M059J (cell line): ENCODE results near the gene CC2D2B. TPM values are rescaled to one million over a fixed set of nuclear protein-coding genes. Genes with fewer than 3 reads are reported as not detected.
A peak's percentile ranks its signal among the peaks of the same experiment; 100 is the strongest.
"Not testable (repeated sequence)": the region's sequence is repeated elsewhere in the genome, so short reads cannot be mapped to it uniquely, and the experiment has no call there.

Experiments used
- DNase-seq: peaks from one replicate; pipeline ENCODE4 v3.0.0-alpha.2; 2012; ENCODE audit warnings: low read depth
- total RNA-seq: library from RNA; depleted of rRNA; stranded (reverse); fragments of >200 nt; shearing (Covaris generic); gene quantifications from 2 replicates; pipeline ENCODE4 v1.2.3, GENCODE V29; 2014

The CC2D2B gene
- total RNA-seq, 1 experiment from 2014 or later = not detected

DNA sequence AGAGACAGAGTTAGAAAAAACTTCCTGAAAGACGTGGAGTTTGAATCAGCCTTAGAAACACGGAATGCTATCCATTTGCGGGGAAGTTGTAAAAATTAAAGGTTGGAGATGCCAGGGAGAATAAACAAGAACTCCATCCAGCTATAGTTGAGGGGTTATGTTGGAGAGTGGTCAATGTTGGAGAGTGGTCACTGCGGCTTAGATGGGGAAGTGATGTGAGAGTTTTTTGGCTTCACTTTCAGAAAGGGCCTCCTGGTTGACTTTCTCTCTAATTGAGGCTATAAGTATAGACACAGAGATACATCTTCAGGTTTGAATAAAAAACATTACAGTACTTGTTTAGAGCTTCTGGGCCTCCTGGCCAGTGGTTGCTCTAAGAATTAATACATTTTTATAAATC is 675 bp downstream of the CC2D2B start:
- DNase-seq = no peak

DNA sequence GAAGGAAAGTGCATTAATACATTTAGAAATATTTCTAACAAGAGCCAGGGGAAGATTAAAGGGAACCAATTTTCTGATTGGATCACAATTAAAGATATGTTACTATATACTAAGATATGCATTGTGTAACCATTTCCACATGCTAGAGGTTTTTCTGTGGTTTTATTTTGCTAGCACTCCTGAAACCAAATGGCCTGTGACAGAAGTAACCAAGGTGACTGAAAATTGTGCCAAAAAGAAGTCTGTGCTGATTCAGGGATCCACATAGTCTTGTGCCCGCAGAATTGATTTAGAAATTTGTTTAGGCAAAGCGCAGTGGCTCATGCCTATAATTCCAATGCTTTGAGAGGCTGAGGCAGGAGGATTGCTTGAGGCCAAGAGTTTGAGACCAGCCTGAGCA is 1.8 kb downstream of the CC2D2B start:
- no peak for DNase-seq

GRCh38 chr10:95916039-95916438 is 8.3 kb downstream of the CC2D2B start:
- not testable (repeated sequence) for DNase-seq

- no peak for DNase-seq
Measured at GRCh38 chr10:95920798-95921426, 13.1 kb downstream of the CC2D2B start.

- DNase-seq = no peak
Measured at GRCh38 chr10:95925033-95925432, 17.3 kb downstream of the CC2D2B start.

- DNase-seq = no peak
Measured at GRCh38 chr10:95935429-95935828, 27.7 kb downstream of the CC2D2B start.

- no peak for DNase-seq
Measured at GRCh38 chr10:95941115-95941514, 33.3 kb downstream of the CC2D2B start.

GRCh38 chr10:95963202-95963990 is 55.6 kb downstream of the CC2D2B start:
- no peak for DNase-seq

GRCh38 chr10:95963991-95964389 is 56.2 kb downstream of the CC2D2B start:
- DNase-seq = no peak

DNA sequence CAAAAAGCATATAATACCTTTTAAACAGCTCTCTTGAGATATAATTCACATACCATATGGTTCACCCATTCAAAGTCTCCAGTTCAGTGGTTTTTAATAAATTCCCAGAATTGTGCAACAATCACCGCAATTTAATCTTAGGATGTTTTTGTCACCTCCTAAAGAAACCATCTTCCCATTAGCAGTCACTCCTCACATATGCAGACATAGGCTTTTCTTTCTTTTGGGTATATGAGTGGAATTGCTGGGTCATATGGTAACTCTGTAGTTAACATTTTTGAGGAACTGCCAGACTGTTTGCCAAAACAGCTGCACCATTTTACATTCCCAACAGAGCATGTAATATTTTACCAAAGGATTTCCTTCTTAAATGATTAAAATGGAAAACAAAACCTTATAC is 57.0 kb downstream of the CC2D2B start:
- no peak for DNase-seq

GRCh38 chr10:95976362-95977229 is 68.8 kb downstream of the CC2D2B start:
- no peak for DNase-seq

DNA sequence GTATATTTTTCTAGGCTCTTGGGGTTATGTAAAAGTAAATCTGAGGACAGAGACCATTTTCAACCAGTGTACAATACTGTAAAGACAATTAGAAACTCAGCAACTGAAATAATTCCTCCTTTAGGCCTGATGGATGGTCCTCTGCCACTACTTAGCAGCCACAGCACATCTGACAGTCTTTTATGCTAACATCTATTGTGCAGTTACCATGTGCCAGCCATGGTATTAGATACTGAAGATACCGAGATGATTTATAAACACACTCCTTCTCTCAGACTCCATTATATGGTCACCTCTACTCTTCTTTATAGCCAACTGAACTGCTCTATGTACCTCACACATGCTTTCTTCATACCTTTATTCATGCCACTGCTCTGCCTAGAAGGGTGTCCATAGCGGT is 74.4 kb downstream of the CC2D2B start:
- no peak for DNase-seq

DNA sequence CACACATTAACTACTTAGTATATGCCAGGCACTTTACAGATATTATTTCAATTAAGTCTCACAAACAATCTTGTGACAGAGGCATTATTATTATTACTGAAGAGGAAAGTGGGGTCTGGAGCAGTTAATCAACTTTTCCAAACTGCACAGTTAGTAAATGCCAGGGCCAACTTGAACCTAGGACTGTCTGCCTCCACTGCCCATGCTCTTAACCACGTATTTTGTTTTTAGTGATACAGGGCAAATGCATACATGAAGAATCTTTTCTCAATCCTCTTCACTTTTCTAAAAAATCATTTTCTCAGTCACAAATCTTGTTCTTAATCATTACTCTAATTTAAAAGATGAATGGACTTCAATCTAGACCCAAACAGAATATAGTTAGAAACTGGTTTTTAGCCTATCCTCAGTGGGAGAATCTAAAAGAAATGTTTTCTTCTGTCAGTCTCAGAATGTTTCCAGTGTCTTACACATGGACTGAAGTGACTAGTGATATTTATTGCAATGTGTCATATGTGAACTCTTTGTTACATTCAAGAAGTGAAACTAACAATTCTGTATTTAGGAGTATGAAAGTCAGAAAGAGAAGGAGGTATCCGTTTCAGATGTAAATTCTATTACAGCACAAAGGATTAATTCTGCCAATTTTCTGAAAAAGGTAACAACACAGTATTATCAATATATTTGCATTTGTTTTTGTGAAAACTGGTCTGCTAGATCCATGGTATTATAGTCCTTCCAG is 80.1 kb downstream of the CC2D2B start:
- no peak for DNase-seq

- DNase-seq = no peak
Measured at GRCh38 chr10:95988702-95989101, 80.9 kb downstream of the CC2D2B start.

- DNase-seq = not testable (repeated sequence)
Measured at GRCh38 chr10:95994376-95994775, 86.6 kb downstream of the CC2D2B start.

DNA sequence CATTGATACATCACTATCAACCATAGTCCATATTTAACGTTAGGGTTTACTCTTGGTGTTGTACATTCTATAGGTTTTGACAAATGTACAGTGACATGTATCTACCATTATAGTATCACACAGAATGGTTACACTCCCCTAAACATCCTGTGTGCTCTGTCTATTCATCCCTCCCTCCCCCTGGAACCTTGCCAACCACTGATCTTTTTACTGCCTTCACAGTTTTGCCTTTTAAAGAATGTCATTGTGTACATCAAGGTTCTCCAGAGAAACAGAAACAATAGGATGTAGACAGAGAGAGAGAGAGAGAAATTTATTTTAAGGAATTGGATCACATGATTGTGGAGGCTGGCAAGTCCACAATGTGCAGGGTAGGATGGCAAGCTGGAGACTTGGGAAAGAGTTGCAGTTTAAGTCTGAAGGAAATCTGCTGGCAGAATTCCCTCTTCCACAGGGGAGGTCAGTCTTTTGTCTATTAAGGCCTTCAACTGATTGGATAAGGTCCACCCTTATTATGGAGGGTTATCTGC is 90.5 kb downstream of the CC2D2B start:
- no peak for DNase-seq

- no peak for DNase-seq
Measured at GRCh38 chr10:96013956-96014355, 106.2 kb downstream of the CC2D2B start.

GRCh38 chr10:96014473-96015102 is 106.8 kb downstream of the CC2D2B start:
- DNase-seq = no peak

- DNase-seq = peak; percentile 55
Measured at GRCh38 chr10:96017191-96017687, 109.5 kb downstream of the CC2D2B start.

DNA sequence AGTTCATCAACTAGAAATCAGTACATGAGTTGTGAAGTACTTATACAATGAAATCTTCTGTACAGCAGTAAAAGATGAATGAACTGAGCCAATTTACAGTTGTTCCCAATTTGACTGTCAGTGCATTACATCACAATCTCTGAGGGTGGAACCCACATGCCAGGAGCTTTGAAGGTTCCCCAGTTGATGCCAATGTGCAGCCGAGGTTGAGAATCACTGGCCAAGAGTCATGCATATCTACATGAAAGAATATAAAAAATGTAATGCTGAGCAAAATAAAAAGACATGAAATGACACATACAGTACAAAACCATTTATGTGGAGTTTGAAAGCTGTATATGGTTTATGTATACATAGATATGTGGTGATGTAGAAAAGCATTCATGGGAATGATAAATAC is 113.6 kb downstream of the CC2D2B start:
- DNase-seq = no peak

- DNase-seq = no peak
Measured at GRCh38 chr10:96022739-96023138, 115.0 kb downstream of the CC2D2B start.
